Ascending aorta (tissue), 2 donors: ENCODE measurements around the gene TYRO3. TPM values are rescaled to one million over a fixed set of nuclear protein-coding genes. Genes with fewer than 3 reads are reported as not detected.

Experiments used
- DNase-seq, 2 donors: peaks; one replicate each; pipeline ENCODE4 v3.0.0-alpha.2; 2019; ENCODE audit warnings: low spot score in 2 of 2
- H3K27ac ChIP-seq, 2 donors: fragments of 200-600 bp; sonication (generic); one replicate each; pipeline ENCODE4 v1.5.1; 2016 to 2017; ENCODE audit warnings: mild to moderate bottlenecking in 1 of 2
- H3K27me3 ChIP-seq: fragments of 200-600 bp; sonication (generic); one replicate; pipeline ENCODE4 v1.5.1; 2017
- H3K36me3 ChIP-seq, 2 donors: fragments of 200-600 bp; sonication (generic); one replicate each; pipeline ENCODE4 v1.5.1; 2016
- H3K4me1 ChIP-seq, 2 donors: fragments of 200-600 bp; sonication (generic); one replicate each; pipeline ENCODE4 v1.5.1; 2016 to 2017; ENCODE audit warnings: mild to moderate bottlenecking in 1 of 2
- H3K4me3 ChIP-seq, 2 donors: fragments of 200-600 bp; sonication (generic); one replicate each; pipeline ENCODE4 v1.5.1; 2016 to 2017; ENCODE audit warnings: mild to moderate bottlenecking in 1 of 2
- H3K9me3 ChIP-seq, 2 donors: fragments of 200-600 bp; sonication (generic); one replicate each; pipeline ENCODE4 v1.5.1; 2016
- intact Hi-C: fragments of 100-400 bp; cut with DNase I; formaldehyde crosslinking; loops from one replicate; pipeline ENCODE4 v1.15.1; 2023
- total RNA-seq: library from RNA; depleted of rRNA; stranded (reverse); fragments of >200 nt; gene quantifications from one replicate; pipeline ENCODE4 v1.1.0, GENCODE V29; 2016
- TF ChIP-seq, protein P1 (sequence below), 3 experiments: fragments of 200-600 bp in 2 of 3; fragments of 450-650 bp in 1 of 3; sonication (generic) in 2 of 3; IDR thresholded peaks; one replicate each; pipeline ENCODE4 v1.5.1; 2016 to 2019; ENCODE audit warnings: antibody characterized with exemption in 3 of 3, mild to moderate bottlenecking in 1 of 3, moderate library complexity in 1 of 3

TYRO3 gene
- total RNA-seq, 1 donor from 2014 or later = 7.0 TPM

- DNase-seq = no peak
These were observed 2.2 kb downstream of the TYRO3 start for GRCh38 chr15:41561104-41561776.

DNA sequence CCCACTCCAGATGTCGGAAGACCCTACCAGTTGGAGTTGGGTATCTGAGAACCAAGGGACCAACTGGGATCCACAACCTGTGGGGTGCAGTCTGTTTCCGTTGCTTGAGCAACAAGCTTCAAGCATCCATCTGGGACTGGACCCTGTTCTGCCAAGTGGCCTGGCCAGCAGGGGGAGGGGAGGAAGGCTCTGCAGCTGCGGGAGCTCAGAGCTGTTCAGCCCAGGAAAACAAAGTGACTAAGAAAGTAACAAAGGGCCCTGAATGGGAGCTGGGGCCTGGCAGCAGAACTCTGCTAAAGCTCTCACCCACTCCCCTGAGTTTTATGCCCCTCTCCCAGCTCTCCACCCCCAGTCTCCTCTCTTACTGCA lies 2.7 kb downstream of the TYRO3 start:
- intact Hi-C loops = no loop called here
- no peaks in the 10 kb centered on the region for H3K36me3 ChIP-seq
- peaks cover 5 to 9% of the 10 kb centered on the region in 2 donors for H3K4me1 ChIP-seq
- H3K9me3 ChIP-seq = no peaks in the 10 kb centered on the region
- H3K4me3 ChIP-seq = no peak overlapping the region
- no peak for DNase-seq
- H3K27ac ChIP-seq = no peak overlapping the region
- H3K27me3 ChIP-seq = no peaks in the 10 kb centered on the region
- TF ChIP-seq, protein P1, sequence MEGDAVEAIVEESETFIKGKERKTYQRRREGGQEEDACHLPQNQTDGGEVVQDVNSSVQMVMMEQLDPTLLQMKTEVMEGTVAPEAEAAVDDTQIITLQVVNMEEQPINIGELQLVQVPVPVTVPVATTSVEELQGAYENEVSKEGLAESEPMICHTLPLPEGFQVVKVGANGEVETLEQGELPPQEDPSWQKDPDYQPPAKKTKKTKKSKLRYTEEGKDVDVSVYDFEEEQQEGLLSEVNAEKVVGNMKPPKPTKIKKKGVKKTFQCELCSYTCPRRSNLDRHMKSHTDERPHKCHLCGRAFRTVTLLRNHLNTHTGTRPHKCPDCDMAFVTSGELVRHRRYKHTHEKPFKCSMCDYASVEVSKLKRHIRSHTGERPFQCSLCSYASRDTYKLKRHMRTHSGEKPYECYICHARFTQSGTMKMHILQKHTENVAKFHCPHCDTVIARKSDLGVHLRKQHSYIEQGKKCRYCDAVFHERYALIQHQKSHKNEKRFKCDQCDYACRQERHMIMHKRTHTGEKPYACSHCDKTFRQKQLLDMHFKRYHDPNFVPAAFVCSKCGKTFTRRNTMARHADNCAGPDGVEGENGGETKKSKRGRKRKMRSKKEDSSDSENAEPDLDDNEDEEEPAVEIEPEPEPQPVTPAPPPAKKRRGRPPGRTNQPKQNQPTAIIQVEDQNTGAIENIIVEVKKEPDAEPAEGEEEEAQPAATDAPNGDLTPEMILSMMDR (IDR thresholded peaks at IDR 0.05) = peak in 1 of 3 experiments; percentile 6

More at GRCh38 chr15:41561104-41561776, 2.2 kb downstream of the TYRO3 start:
- TF ChIP-seq, protein P1 (IDR thresholded peaks at IDR 0.05) = no peak
- Histone ChIP-seq H3K27ac (no peak overlapping the region), H3K4me1 (peaks cover 5 to 9% of the 10 kb centered on the region in 2 donors), H3K4me3 (no peak overlapping the region), H3K36me3 (no peaks in the 10 kb centered on the region), H3K9me3 (no peaks in the 10 kb centered on the region), H3K27me3 (no peaks in the 10 kb centered on the region)
- intact Hi-C loops = no loop called here

DNA sequence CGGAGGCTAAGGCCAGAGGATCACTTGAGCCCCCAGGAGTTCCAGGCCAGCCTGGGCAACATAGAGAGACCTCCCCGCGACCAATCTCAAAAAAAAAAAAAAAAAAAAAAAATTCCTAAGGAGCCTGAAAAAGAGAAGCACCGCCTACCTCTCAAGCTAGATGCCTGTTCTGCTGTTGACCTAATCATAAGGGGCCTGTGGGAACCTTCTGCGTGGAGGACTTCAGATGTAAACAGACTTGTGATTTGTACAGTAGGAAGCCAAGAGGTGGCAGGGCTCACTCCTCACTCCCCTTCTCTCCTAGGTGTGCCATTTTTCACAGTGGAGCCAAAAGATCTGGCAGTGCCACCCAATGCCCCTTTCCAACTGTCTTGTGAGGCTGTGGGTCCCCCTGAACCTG lies 3.2 kb downstream of the TYRO3 start:
- no peaks in the 10 kb centered on the region for H3K27me3 ChIP-seq
- H3K9me3 ChIP-seq = no peaks in the 10 kb centered on the region
- DNase-seq = no peak
- TF ChIP-seq, protein P1 (IDR thresholded peaks at IDR 0.05) = no peak
- intact Hi-C loops = no loop called here
- peaks cover 5 to 9% of the 10 kb centered on the region in 2 donors for H3K4me1 ChIP-seq
- no peak overlapping the region for H3K27ac ChIP-seq
- H3K4me3 ChIP-seq = no peak overlapping the region
- H3K36me3 ChIP-seq = no peaks in the 10 kb centered on the region

DNA sequence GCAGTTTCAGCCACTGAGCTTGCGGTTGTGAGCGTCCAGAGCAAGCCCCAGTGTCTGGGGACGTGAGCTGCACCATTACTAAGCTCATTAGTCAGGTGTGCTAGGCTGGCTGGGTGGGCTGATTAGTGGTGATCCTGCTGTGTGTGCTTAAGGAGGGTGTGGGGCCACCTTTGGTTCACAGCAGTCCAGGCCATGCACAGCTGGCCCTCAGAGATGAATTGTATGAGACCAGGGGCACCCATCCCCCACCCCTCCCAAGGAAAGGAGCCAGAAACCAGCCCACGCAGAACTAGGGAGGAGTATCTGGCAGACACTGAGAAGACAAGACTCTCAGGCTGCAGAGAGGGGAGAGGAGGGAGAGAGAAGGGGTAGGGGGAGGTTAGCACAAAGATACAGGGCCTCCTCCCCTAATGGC lies 3.8 kb downstream of the TYRO3 start:
- intact Hi-C loops = no loop called here
- H3K27me3 ChIP-seq = no peaks in the 10 kb centered on the region
- no peak overlapping the region for H3K4me3 ChIP-seq
- H3K36me3 ChIP-seq = no peaks in the 10 kb centered on the region
- H3K4me1 ChIP-seq = peaks cover 5 to 9% of the 10 kb centered on the region in 2 donors
- TF ChIP-seq, protein P1 (IDR thresholded peaks at IDR 0.05) = no peak
- no peak for DNase-seq
- H3K27ac ChIP-seq = no peak overlapping the region
- H3K9me3 ChIP-seq = no peaks in the 10 kb centered on the region

- no peak for DNase-seq
- Histone ChIP-seq H3K4me1 (peaks cover 3 to 4% of the 10 kb centered on the region in 2 donors), H3K36me3 (no peaks in the 10 kb centered on the region), H3K4me3 (no peak overlapping the region), H3K9me3 (no peaks in the 10 kb centered on the region), H3K27ac (no peak overlapping the region), H3K27me3 (no peaks in the 10 kb centered on the region)
- intact Hi-C loops = no loop called here
- TF ChIP-seq, protein P1 (IDR thresholded peaks at IDR 0.05) = no peak
These were observed 5.4 kb downstream of the TYRO3 start for GRCh38 chr15:41564286-41564959.
